ENCODE data around the gene NPPB.

DNA sequence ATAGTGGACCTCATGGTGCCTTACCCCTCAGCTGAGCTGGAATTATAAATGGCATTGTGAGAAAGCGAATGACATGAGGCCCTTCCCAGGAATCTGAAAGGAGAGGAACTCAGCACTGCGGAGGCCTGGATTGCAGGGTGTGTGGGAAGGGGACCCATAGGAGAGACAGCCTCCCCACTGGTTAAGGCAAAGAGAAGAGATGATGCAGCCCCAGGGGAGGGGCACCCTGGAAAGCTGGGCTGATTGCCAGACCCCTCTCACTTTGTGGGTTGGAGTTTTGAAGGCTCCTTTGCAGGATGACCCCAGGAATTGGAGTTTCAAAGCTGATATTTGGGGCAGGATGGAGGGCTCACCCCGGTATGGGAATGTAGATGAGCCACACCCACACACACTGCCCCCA lies 2.0 kb downstream of the NPPB start:
- TF ChIP-seq CREM (CRISPR knock-in tag; IDR thresholded peaks at IDR 0.05) (no peak), NR1H2 (CRISPR knock-in tag; IDR thresholded peaks at IDR 0.05) (no peak)
- TF ChIP-seq, protein P1, sequence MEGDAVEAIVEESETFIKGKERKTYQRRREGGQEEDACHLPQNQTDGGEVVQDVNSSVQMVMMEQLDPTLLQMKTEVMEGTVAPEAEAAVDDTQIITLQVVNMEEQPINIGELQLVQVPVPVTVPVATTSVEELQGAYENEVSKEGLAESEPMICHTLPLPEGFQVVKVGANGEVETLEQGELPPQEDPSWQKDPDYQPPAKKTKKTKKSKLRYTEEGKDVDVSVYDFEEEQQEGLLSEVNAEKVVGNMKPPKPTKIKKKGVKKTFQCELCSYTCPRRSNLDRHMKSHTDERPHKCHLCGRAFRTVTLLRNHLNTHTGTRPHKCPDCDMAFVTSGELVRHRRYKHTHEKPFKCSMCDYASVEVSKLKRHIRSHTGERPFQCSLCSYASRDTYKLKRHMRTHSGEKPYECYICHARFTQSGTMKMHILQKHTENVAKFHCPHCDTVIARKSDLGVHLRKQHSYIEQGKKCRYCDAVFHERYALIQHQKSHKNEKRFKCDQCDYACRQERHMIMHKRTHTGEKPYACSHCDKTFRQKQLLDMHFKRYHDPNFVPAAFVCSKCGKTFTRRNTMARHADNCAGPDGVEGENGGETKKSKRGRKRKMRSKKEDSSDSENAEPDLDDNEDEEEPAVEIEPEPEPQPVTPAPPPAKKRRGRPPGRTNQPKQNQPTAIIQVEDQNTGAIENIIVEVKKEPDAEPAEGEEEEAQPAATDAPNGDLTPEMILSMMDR (IDR thresholded peaks at IDR 0.05), result no peak

Data from WTC11 (cell line).